Immature natural killer cell (primary cell): ENCODE data around the gene CYP27C1. TPM values are rescaled to one million over a fixed set of nuclear protein-coding genes. Genes with fewer than 3 reads are reported as not detected.
"Not testable (repeated sequence)": the region's sequence is repeated elsewhere in the genome, so short reads cannot be mapped to it uniquely, and the experiment has no call there.

Experiments
- DNase-seq, 3 donors: peaks; one replicate each; pipeline ENCODE4 v3.0.0; 2022; ENCODE audit warnings: mixed read lengths in 1 of 3
- H3K27ac Mint-ChIP-seq, 6 donors: one replicate each; pipeline ENCODE4 v1.8.0; 2020; ENCODE audit warnings: mixed read lengths in 6 of 6, mild to moderate bottlenecking in 5 of 6, inconsistent platforms in 4 of 6, moderate library complexity in 3 of 6
- H3K27me3 Mint-ChIP-seq, 3 donors: one replicate each; pipeline ENCODE4 v1.8.0; 2020 to 2021; ENCODE audit warnings: low read depth in 3 of 3, mild to moderate bottlenecking in 3 of 3, mixed read lengths in 3 of 3, moderate library complexity in 3 of 3, inconsistent platforms in 1 of 3
- H3K36me3 Mint-ChIP-seq, 3 donors: one replicate each; pipeline ENCODE4 v1.8.0; 2020; ENCODE audit warnings: mixed read lengths in 3 of 3, inconsistent platforms in 2 of 3, mild to moderate bottlenecking in 2 of 3
- H3K4me1 Mint-ChIP-seq, 2 donors: one replicate each; pipeline ENCODE4 v1.8.0; 2020; ENCODE audit warnings: inconsistent platforms in 2 of 2, mild to moderate bottlenecking in 2 of 2, mixed read lengths in 2 of 2, moderate library complexity in 1 of 2
- H3K4me3 Mint-ChIP-seq, 5 donors: one replicate each; pipeline ENCODE4 v1.8.0; 2020; ENCODE audit warnings: mild to moderate bottlenecking in 5 of 5, mixed read lengths in 5 of 5, inconsistent platforms in 3 of 5, moderate library complexity in 3 of 5
- H3K9me3 Mint-ChIP-seq, 6 donors: one replicate each; pipeline ENCODE4 v1.8.0; 2020; ENCODE audit warnings: mild to moderate bottlenecking in 6 of 6, mixed read lengths in 6 of 6, inconsistent platforms in 4 of 6, moderate library complexity in 3 of 6
- polyA plus RNA-seq, 3 donors: library from polyadenylated mRNA; unstranded; fragments of 300-500 nt; fragmentation: Illumina TruSeq; gene quantifications; one replicate each; pipeline ENCODE4 v1.2.3, GENCODE V29; 2021

CYP27C1 gene
- polyA plus RNA-seq, 3 donors from 2014 or later, result not detected

DNA sequence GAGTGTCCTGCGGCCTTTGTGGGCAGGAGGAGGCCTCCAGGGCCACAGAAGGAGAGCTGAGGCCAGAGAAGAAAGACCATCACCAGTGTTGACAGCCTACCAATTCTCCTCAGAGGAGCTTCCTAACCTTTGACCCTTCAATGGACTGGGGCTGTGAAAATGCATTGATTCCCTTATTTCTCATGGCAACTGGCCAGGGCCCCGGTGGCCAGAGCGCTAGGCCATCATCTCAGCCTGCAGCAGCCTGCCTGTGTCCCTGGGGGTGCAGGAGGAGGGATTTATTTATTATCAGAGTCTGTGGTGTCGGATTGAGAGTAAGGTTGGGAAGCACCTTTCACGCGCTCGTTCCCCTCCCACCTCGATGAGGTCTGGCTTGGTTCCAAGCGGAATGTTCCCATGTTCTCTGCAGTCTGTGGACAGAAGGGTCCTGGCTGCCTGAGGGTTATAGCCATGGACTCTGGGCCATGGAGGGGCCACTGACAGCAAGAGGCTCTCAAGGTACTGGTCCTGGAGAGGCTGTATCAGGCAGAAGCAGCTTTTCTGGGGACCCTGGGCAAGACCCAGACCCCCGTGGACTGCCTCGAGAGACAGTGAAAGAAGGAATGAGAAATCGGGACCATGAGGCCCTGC lies 53.8 kb downstream of the CYP27C1 start:
- Mint-ChIP-seq H3K9me3 (no peaks in the 10 kb centered on the region), H3K4me1 (no peaks in the 10 kb centered on the region), H3K27me3 (peaks cover 0 to 2% (median 2%) of the 10 kb centered on the region in 3 donors), H3K4me3 (no peak overlapping the region), H3K36me3 (no peaks in the 10 kb centered on the region), H3K27ac (no peak overlapping the region)
- DNase-seq, result no peak

DNA sequence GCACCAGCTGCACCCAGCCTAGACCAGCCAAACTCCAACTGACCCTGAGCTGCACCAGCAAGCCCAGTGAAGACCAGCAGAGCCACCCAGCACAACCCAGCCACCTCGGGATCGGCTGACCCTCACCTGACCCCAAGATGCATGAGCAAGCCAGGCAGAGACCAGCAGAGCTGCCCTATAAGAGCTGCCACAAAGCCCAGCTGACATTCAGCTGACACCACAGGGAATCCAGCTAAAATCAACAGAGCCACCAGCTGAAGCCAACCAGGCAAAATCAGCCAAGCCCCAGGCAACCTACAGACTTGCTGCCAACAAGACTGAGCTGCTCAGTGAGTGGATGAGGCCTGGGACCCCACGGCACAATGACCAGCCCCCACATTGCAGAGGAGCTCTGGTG lies 54.6 kb downstream of the CYP27C1 start:
- H3K27me3 Mint-ChIP-seq, result peaks cover 0 to 2% (median 0%) of the 10 kb centered on the region in 3 donors
- H3K4me1 Mint-ChIP-seq, result no peaks in the 10 kb centered on the region
- H3K27ac Mint-ChIP-seq, result peak overlapping the region in 1 of 6 donors; percentile 74
- DNase-seq, result no peak
- H3K4me3 Mint-ChIP-seq, result no peak overlapping the region
- no peaks in the 10 kb centered on the region for H3K36me3 Mint-ChIP-seq
- no peaks in the 10 kb centered on the region for H3K9me3 Mint-ChIP-seq

- H3K27ac Mint-ChIP-seq, result peak overlapping the region in 1 of 6 donors; percentile 74
- H3K27me3 Mint-ChIP-seq, result peaks cover 0 to 2% (median 0%) of the 10 kb centered on the region in 3 donors
- no peaks in the 10 kb centered on the region for H3K9me3 Mint-ChIP-seq
- no peak for DNase-seq
- no peaks in the 10 kb centered on the region for H3K4me1 Mint-ChIP-seq
- no peak overlapping the region for H3K4me3 Mint-ChIP-seq
- no peaks in the 10 kb centered on the region for H3K36me3 Mint-ChIP-seq
These were observed 55.1 kb downstream of the CYP27C1 start for GRCh38 chr2:127164761-127165538.

GRCh38 chr2:127163921-127164320 lies 56.2 kb downstream of the CYP27C1 start:
- H3K36me3 Mint-ChIP-seq, result no peaks in the 10 kb centered on the region
- H3K4me1 Mint-ChIP-seq, result no peaks in the 10 kb centered on the region
- no peak overlapping the region for H3K27ac Mint-ChIP-seq
- no peak overlapping the region for H3K4me3 Mint-ChIP-seq
- no peaks in the 10 kb centered on the region for H3K9me3 Mint-ChIP-seq
- H3K27me3 Mint-ChIP-seq, result peaks cover 0 to 4% (median 1%) of the 10 kb centered on the region in 3 donors
- DNase-seq, result no peak

DNA sequence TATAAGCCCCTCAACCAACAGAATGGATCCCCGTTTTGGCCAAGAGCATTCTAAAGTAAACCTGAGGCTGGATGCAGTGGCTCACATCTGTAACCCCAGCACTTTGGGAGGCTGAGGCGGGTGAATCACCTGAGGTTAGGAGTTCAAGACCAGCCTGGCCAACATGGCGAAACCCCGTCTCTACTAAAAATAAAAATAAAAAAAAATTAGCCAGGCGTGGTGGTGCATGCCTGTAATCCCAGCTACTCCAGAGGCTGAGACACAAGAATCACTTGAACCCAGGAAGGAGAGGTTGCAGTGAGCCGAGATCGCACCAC lies 57.1 kb downstream of the CYP27C1 start:
- H3K36me3 Mint-ChIP-seq, DNase-seq, H3K9me3 Mint-ChIP-seq, H3K4me1 Mint-ChIP-seq, H3K4me3 Mint-ChIP-seq, H3K27me3 Mint-ChIP-seq, H3K27ac Mint-ChIP-seq: not testable (repeated sequence)

- DNase-seq, result no peak
- peaks cover 0 to 5% (median 1%) of the 10 kb centered on the region in 3 donors for H3K27me3 Mint-ChIP-seq
- no peaks in the 10 kb centered on the region for H3K9me3 Mint-ChIP-seq
- no peaks in the 10 kb centered on the region for H3K36me3 Mint-ChIP-seq
- no peak overlapping the region for H3K4me3 Mint-ChIP-seq
- H3K4me1 Mint-ChIP-seq, result no peaks in the 10 kb centered on the region
- no peak overlapping the region for H3K27ac Mint-ChIP-seq
These were observed 57.6 kb downstream of the CYP27C1 start for GRCh38 chr2:127162261-127163089.

GRCh38 chr2:127161176-127162136 lies 58.6 kb downstream of the CYP27C1 start:
- no peak for DNase-seq
- Mint-ChIP-seq H3K4me3 (no peak overlapping the region), H3K27ac (no peak overlapping the region), H3K36me3 (no peaks in the 10 kb centered on the region), H3K9me3 (no peaks in the 10 kb centered on the region), H3K27me3 (peaks cover under 1 to 5% (median 1%) of the 10 kb centered on the region in 3 donors), H3K4me1 (no peaks in the 10 kb centered on the region)

GRCh38 chr2:127160676-127161075 lies 59.4 kb downstream of the CYP27C1 start:
- Mint-ChIP-seq H3K4me1 (peaks cover 0 to 1% of the 10 kb centered on the region in 2 donors), H3K27ac (peak overlapping the region in 1 of 6 donors; percentile 74), H3K27me3 (peaks cover 1 to 4% (median 2%) of the 10 kb centered on the region in 3 donors), H3K9me3 (no peaks in the 10 kb centered on the region), H3K4me3 (no peak overlapping the region), H3K36me3 (no peaks in the 10 kb centered on the region)
- no peak for DNase-seq

DNA sequence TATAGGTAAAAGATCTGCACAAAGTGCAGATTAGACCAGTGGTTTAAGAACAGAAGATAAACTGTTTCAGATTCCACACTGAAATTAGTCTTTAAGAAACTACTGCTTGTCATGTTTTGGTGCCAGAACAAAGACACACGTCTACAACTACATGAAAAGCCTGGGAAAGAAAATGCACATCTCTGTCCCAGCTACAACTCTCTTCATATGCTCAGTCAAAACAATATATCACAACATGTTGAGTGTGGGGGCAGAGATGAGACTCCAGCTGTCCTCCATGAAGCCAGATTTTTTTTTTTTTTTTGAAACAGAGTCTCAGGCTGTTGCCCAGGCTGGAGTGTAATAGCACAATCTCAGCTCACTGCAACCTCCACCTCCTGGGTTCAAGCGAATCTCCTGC lies 60.6 kb downstream of the CYP27C1 start:
- no peak overlapping the region for H3K4me3 Mint-ChIP-seq
- peaks cover 3 to 9% of the 10 kb centered on the region in 2 donors for H3K4me1 Mint-ChIP-seq
- H3K36me3 Mint-ChIP-seq, result no peaks in the 10 kb centered on the region
- H3K27me3 Mint-ChIP-seq, result peaks cover 1 to 3% (median 2%) of the 10 kb centered on the region in 3 donors
- no peak for DNase-seq
- no peaks in the 10 kb centered on the region for H3K9me3 Mint-ChIP-seq
- no peak overlapping the region for H3K27ac Mint-ChIP-seq

DNA sequence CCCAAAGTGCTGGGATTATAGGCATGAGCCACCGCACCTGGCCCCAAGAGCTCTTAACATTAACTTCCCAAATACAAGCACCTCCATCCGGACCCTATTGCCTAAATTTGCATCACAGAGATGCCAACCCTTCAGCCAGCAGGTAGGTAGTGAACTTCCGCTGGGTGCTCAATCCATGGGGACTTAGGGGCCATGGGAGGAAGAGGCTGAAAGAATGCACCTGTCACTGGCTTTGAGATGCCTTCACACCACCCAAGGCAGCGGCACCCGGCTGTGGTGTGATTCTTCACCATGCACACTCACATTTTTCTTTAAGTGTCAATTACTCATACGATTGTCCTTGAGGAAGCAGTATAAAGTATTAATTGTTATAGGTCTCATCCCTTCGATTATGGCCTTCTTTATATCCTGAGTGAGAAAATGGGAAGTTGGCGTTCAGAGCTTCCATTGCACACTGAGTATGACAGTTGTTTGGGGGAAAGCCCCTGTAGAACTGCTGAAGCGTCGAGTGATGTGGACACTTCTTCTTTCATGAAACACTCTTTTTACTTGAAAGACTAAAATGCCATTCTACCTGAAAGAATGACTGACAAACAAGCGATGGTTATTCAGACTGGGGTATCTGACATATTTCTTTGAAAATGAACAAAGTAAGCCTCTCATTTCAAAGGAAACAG lies 61.3 kb downstream of the CYP27C1 start:
- Mint-ChIP-seq H3K4me3 (no peak overlapping the region), H3K27ac (no peak overlapping the region), H3K27me3 (peaks cover 1 to 3% (median 2%) of the 10 kb centered on the region in 3 donors), H3K36me3 (no peaks in the 10 kb centered on the region), H3K9me3 (no peaks in the 10 kb centered on the region), H3K4me1 (peaks cover 3 to 9% of the 10 kb centered on the region in 2 donors)
- no peak for DNase-seq

GRCh38 chr2:127157651-127158485 lies 62.2 kb downstream of the CYP27C1 start:
- Mint-ChIP-seq H3K4me3 (no peak overlapping the region), H3K36me3 (no peaks in the 10 kb centered on the region), H3K27ac (no peak overlapping the region), H3K4me1 (peaks cover 3 to 9% of the 10 kb centered on the region in 2 donors), H3K27me3 (peaks cover 1 to 3% (median 2%) of the 10 kb centered on the region in 3 donors), H3K9me3 (no peaks in the 10 kb centered on the region)
- no peak for DNase-seq

- Mint-ChIP-seq H3K36me3 (no peaks in the 10 kb centered on the region), H3K27ac (no peak overlapping the region), H3K4me1 (peaks cover 3 to 9% of the 10 kb centered on the region in 2 donors), H3K4me3 (no peak overlapping the region), H3K27me3 (peaks cover 1 to 3% (median 2%) of the 10 kb centered on the region in 3 donors), H3K9me3 (no peaks in the 10 kb centered on the region)
- no peak for DNase-seq
These were observed 63.0 kb downstream of the CYP27C1 start for GRCh38 chr2:127157114-127157513.
